Sigmoid colon (tissue), 7 donors: ENCODE results near the gene SEZ6L2. TPM values are rescaled to one million over a fixed set of nuclear protein-coding genes. Genes with fewer than 3 reads are reported as not detected.
"Not testable (repeated sequence)": the region's sequence is repeated elsewhere in the genome, so short reads cannot be mapped to it uniquely, and the experiment has no call there.

Experiments used
- DNase-seq: peaks from one replicate; pipeline ENCODE4 v3.0.0-alpha.2; 2019
- H3K27ac ChIP-seq, 4 donors: fragments of 200-600 bp; sonication (generic); one replicate each; pipeline ENCODE4 v1.5.1; 2016 to 2019; ENCODE audit warnings: mild to moderate bottlenecking in 1 of 4
- H3K27me3 ChIP-seq, 3 donors: fragments of 200-600 bp; sonication (generic); one replicate each; pipeline ENCODE4 v1.5.1; 2019; ENCODE audit warnings: mild to moderate bottlenecking in 1 of 3
- H3K36me3 ChIP-seq, 4 donors: fragments of 200-600 bp; sonication (generic); one replicate each; pipeline ENCODE4 v1.5.1; 2016 to 2019
- H3K4me1 ChIP-seq, 4 donors: fragments of 200-600 bp; sonication (generic); one replicate each; pipeline ENCODE4 v1.5.1; 2017 to 2019
- H3K4me3 ChIP-seq, 4 donors: fragments of 200-600 bp; sonication (generic); one replicate each; pipeline ENCODE4 v1.5.1; 2017 to 2019; ENCODE audit warnings: mild to moderate bottlenecking in 2 of 4, moderate library complexity in 1 of 4
- H3K9me3 ChIP-seq, 4 donors: fragments of 200-600 bp in 3 of 4; sonication (generic) in 3 of 4; one replicate each; pipeline versions ENCODE4 v1.5.1 to v1.6.1; 2013 to 2019
- CTCF ChIP-seq, 4 experiments: fragments of 450-650 bp in 3 of 4; fragments of 200-600 bp in 1 of 4; IDR thresholded peaks; one replicate each; pipeline ENCODE4 v1.5.1; 2016 to 2019; ENCODE audit warnings: antibody characterized with exemption in 4 of 4, mild to moderate bottlenecking in 3 of 4, moderate library complexity in 2 of 4
- EP300 ChIP-seq, 4 donors: sonication (generic); formaldehyde crosslinking; IDR thresholded peaks; one replicate each; pipeline ENCODE4 v1.6.1; 2017; ENCODE audit warnings: antibody characterized with exemption in 4 of 4
- POLR2A ChIP-seq, 2 donors: fragments of 450-650 bp; IDR thresholded peaks; one replicate each; pipeline ENCODE4 v1.6.1; 2016; ENCODE audit warnings: antibody characterized with exemption in 2 of 2, mild to moderate bottlenecking in 2 of 2, moderate library complexity in 2 of 2
- POLR2AphosphoS5 ChIP-seq, 4 donors: sonication (generic); formaldehyde crosslinking; IDR thresholded peaks; one replicate each; pipeline ENCODE4 v1.6.1; 2017; ENCODE audit warnings: antibody characterized with exemption in 4 of 4
- WGBS, 2 donors: extraction: QIAGEN DNeasy Blood & Tissue Kit; methylation state at CpG; one replicate each; pipeline ENCODE4 v1.1.7; 2013; 5-methylcytosine and 5-hydroxymethylcytosine counted together
- intact Hi-C: fragments of 100-400 bp; cut with DNase I; formaldehyde crosslinking; loops from one replicate; pipeline ENCODE4 v1.15.1; 2023
- polyA plus RNA-seq, 3 donors: library from polyadenylated mRNA; stranded (reverse); fragments of 200-250 nt; gene quantifications; one replicate each; pipeline ENCODE4 v1.2.3, GENCODE V29; 2013
- total RNA-seq, 4 donors: library from RNA; depleted of rRNA; stranded (reverse); fragments of >200 nt; gene quantifications; one replicate each; pipeline ENCODE4 v1.1.0, GENCODE V29; 2016
- donor health status: healthy with polysubstance abuse.
- donor health status: Bipolar disorder and iron deficiency.
- donor health status: healthy.

SEZ6L2 gene
- total and polyA plus RNA-seq, 7 donors: 0.60 to 9.1 (median 1.6) TPM

GRCh38 chr16:29837841-29838240 lies 61.5 kb downstream of the SEZ6L2 start:
- no peak overlapping the region for H3K4me3 ChIP-seq
- no peak for DNase-seq
- no peaks in the 10 kb centered on the region for H3K9me3 ChIP-seq
- H3K4me1 ChIP-seq: no peaks in the 10 kb centered on the region
- intact Hi-C loops: no loop called here
- H3K27ac ChIP-seq: no peak overlapping the region
- H3K36me3 ChIP-seq: peaks cover 39 to 100% (median 70%) of the 10 kb centered on the region in 4 donors
- H3K27me3 ChIP-seq: no peaks in the 10 kb centered on the region
- TF ChIP-seq EP300 (IDR thresholded peaks at IDR 0.05): no peak
- no peak for TF ChIP-seq POLR2AphosphoS5 (IDR thresholded peaks at IDR 0.05)
- no peak for TF ChIP-seq CTCF (IDR thresholded peaks at IDR 0.05)
- TF ChIP-seq POLR2A (IDR thresholded peaks at IDR 0.05): no peak
- WGBS, 2 donors: 94 to 96% methylated on average over 5 of the region's 5 CpGs

DNA sequence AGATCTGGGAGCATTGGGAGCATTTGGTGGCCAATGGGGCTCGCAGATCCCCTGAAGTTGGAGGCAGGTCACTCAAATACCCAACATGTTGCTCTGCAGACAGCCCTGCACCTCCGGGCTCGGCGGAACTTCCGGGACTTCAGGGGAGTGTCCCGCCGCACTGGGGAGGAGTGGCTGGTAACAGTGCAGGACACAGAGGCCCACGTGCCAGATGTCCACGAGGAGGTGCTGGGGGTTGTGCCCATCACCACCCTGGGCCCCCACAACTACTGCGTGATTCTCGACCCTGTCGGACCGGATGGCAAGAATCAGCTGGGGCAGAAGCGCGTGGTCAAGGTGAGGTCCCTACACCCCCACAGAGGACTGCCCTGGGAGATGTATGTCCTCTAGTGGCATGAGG lies 62.7 kb downstream of the SEZ6L2 start:
- no peak overlapping the region for H3K27ac ChIP-seq
- intact Hi-C loops: no loop called here
- no peaks in the 10 kb centered on the region for H3K4me1 ChIP-seq
- H3K36me3 ChIP-seq: peaks cover 37 to 100% (median 67%) of the 10 kb centered on the region in 4 donors
- H3K9me3 ChIP-seq: no peaks in the 10 kb centered on the region
- 88 to 89% methylated on average over 15 of the region's 15 CpGs for WGBS, 2 donors
- H3K4me3 ChIP-seq: no peak overlapping the region
- no peaks in the 10 kb centered on the region for H3K27me3 ChIP-seq
- no peak for DNase-seq
- no peak for TF ChIP-seq POLR2A (IDR thresholded peaks at IDR 0.05)

- WGBS, 2 donors: 92% methylated on average over 7 of the region's 7 CpGs
- peaks cover 34 to 100% (median 65%) of the 10 kb centered on the region in 4 donors for H3K36me3 ChIP-seq
- intact Hi-C loops: no loop called here
These were observed 63.4 kb downstream of the SEZ6L2 start for GRCh38 chr16:29835926-29836325.

DNA sequence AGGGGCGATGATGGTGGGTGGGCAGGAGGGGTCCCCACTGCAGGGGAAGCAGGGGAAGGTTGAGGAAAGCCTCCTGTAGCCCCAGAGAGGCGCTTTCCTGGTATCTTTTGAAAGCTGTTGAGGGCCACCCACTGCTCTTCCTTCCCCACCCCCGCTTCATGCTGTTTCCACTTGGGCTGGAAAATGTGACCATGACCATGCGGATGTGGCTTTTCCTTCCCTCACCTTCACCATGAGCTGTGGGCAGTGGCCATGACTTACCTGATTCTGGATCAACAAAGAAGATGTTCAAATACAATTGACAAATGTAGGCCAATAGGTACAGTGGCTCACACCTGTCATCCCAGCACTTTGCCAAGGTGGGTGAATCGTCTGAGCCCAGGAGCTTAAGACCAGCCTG lies 65.3 kb downstream of the SEZ6L2 start:
- no peaks in the 10 kb centered on the region for H3K27me3 ChIP-seq
- H3K4me1 ChIP-seq: peaks cover 0 to 6% (median 0%) of the 10 kb centered on the region in 4 donors
- no peaks in the 10 kb centered on the region for H3K9me3 ChIP-seq
- TF ChIP-seq CTCF (IDR thresholded peaks at IDR 0.05): no peak
- no peak for TF ChIP-seq POLR2A (IDR thresholded peaks at IDR 0.05)
- no peak for TF ChIP-seq EP300 (IDR thresholded peaks at IDR 0.05)
- TF ChIP-seq POLR2AphosphoS5 (IDR thresholded peaks at IDR 0.05): no peak
- H3K27ac ChIP-seq: no peak overlapping the region
- intact Hi-C loops: no loop called here
- peaks cover 33 to 92% (median 59%) of the 10 kb centered on the region in 4 donors for H3K36me3 ChIP-seq
- no peak overlapping the region for H3K4me3 ChIP-seq
- WGBS, 2 donors: 89 to 95% methylated on average over 5 of the region's 5 CpGs
- DNase-seq: no peak

More at GRCh38 chr16:29835926-29836325, 63.4 kb downstream of the SEZ6L2 start:
- no peak overlapping the region for H3K27ac ChIP-seq
- no peak overlapping the region for H3K4me3 ChIP-seq
- no peaks in the 10 kb centered on the region for H3K9me3 ChIP-seq
- DNase-seq: no peak
- H3K4me1 ChIP-seq: no peaks in the 10 kb centered on the region
- H3K27me3 ChIP-seq: no peaks in the 10 kb centered on the region
- no peak for TF ChIP-seq CTCF (IDR thresholded peaks at IDR 0.05)
- TF ChIP-seq EP300 (IDR thresholded peaks at IDR 0.05): no peak
- TF ChIP-seq POLR2A (IDR thresholded peaks at IDR 0.05): no peak
- no peak for TF ChIP-seq POLR2AphosphoS5 (IDR thresholded peaks at IDR 0.05)

- H3K27ac ChIP-seq, intact Hi-C loops, H3K9me3 ChIP-seq, H3K4me3 ChIP-seq, DNase-seq, H3K27me3 ChIP-seq: not testable (repeated sequence)
- H3K4me1 ChIP-seq: peaks cover 0 to 12% (median 2%) of the 10 kb centered on the region in 4 donors
- WGBS, 2 donors: 95 to 99% methylated on average over 4 of the region's 4 CpGs
- H3K36me3 ChIP-seq: peaks cover 26 to 84% (median 55%) of the 10 kb centered on the region in 4 donors
These were observed 66.1 kb downstream of the SEZ6L2 start for GRCh38 chr16:29833219-29833618.

DNA sequence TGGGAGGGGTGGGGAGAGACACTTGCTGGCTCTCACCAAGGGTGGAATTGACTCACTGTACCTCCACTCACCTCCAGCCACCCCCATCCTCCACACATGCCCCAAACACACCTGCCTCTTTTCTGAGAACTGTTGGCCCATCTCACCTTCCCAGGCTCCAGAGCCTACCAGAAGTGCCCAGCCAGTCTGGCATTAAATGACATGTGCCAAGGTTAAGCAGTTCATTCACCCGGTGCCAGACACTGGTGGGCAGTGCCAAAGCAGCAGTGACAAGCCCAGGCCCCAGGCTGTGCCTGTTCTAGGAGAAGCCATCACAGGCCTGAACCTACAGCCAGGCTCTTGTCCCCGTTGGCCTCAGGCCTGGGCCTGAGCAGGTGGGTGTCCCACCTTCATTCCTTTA lies 67.9 kb downstream of the SEZ6L2 start:
- Histone ChIP-seq H3K4me1 (peaks cover 0 to 19% (median 8%) of the 10 kb centered on the region in 4 donors), H3K27me3 (no peaks in the 10 kb centered on the region), H3K27ac (no peak overlapping the region), H3K36me3 (peaks cover 18 to 66% (median 45%) of the 10 kb centered on the region in 4 donors), H3K9me3 (no peaks in the 10 kb centered on the region), H3K4me3 (no peak overlapping the region)
- WGBS, 2 donors: 69 to 88% methylated on average over 2 of the region's 2 CpGs
- intact Hi-C loops: no loop called here
- TF ChIP-seq POLR2AphosphoS5 (IDR thresholded peaks at IDR 0.05) (no peak), EP300 (IDR thresholded peaks at IDR 0.05) (no peak), CTCF (IDR thresholded peaks at IDR 0.05) (no peak)
- DNase-seq: no peak
